HL-60 (cell line): Measurements from ENCODE around the gene FTH1.

Experiments
- DNase-seq, 2 experiments: peaks; one replicate each; pipeline ENCODE4 v3.0.0-alpha.2; 2010 to 2020; ENCODE audit warnings: low read depth in 1 of 2, low spot score in 1 of 2
- H3K27ac ChIP-seq: fragments of 250-450 bp; sonication (Bioruptor Pico); replicated peaks from 2 replicates; pipeline ENCODE4 v1.5.1; 2020; ENCODE audit warnings: mild to moderate bottlenecking, moderate library complexity
- H3K27me3 ChIP-seq: fragments of 250-450 bp; sonication (Bioruptor Pico); 2 replicates; pipeline ENCODE4 v1.5.1; 2021; ENCODE audit warnings: mild to moderate bottlenecking, moderate library complexity; ENCODE audit not compliant: insufficient read depth, poor library complexity, severe bottlenecking
- H3K4me3 ChIP-seq: replicated peaks from 2 replicates; pipeline ENCODE4 v1.5.1; 2011; ENCODE audit warnings: mild to moderate bottlenecking, control low read depth, low read length; ENCODE audit not compliant: insufficient read depth
- GABPA ChIP-seq: IDR thresholded peaks from 2 replicates; pipeline ENCODE4 v1.6.1; 2012; ENCODE audit warnings: low read depth
- POLR2AphosphoS5 ChIP-seq: IDR thresholded peaks from 2 replicates; pipeline ENCODE4 v1.6.1; 2012; ENCODE audit warnings: low read depth
- SPI1 ChIP-seq: IDR thresholded peaks from 2 replicates; pipeline ENCODE4 v1.6.1; 2012; ENCODE audit warnings: low read depth, mild to moderate bottlenecking, borderline replicate concordance
- TF ChIP-seq, protein P1 (sequence below): IDR thresholded peaks from one replicate; pipeline ENCODE4 v1.5.1; 2011; ENCODE audit warnings: low read length, control low read depth, inconsistent platforms; ENCODE audit not compliant: insufficient read depth
- TF ChIP-seq, protein P2 (sequence below): IDR thresholded peaks from 2 replicates; pipeline ENCODE4 v1.6.1; 2012; ENCODE audit warnings: low read depth; ENCODE audit not compliant: insufficient replicate concordance

The FTH1 gene

DNA sequence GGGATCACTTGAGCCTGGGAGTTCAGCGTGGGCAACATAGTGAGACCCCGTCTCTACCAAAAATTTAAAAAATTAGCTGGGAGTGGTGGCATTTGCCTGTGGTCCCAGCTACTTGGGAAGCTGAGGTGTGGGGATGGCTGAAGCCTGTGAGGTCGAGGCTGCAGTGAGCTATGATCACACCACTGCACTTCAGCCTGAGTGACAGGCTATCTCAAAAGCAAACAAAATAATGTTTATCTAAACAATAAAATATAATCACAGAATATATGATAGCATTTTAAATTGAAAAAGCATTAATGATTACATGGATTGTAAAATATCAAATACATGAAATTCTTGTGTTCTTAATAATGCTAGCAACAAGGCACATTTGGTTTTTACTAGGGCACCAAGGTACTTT, 14.6 kb downstream of the FTH1 start:
- Histone ChIP-seq H3K4me3 (no peak overlapping the region), H3K27ac (no peak overlapping the region), H3K27me3 (no peaks in the 10 kb centered on the region)
- no peak for DNase-seq
- no peak for TF ChIP-seq POLR2AphosphoS5
- no peak for TF ChIP-seq GABPA
- TF ChIP-seq, protein P1, sequence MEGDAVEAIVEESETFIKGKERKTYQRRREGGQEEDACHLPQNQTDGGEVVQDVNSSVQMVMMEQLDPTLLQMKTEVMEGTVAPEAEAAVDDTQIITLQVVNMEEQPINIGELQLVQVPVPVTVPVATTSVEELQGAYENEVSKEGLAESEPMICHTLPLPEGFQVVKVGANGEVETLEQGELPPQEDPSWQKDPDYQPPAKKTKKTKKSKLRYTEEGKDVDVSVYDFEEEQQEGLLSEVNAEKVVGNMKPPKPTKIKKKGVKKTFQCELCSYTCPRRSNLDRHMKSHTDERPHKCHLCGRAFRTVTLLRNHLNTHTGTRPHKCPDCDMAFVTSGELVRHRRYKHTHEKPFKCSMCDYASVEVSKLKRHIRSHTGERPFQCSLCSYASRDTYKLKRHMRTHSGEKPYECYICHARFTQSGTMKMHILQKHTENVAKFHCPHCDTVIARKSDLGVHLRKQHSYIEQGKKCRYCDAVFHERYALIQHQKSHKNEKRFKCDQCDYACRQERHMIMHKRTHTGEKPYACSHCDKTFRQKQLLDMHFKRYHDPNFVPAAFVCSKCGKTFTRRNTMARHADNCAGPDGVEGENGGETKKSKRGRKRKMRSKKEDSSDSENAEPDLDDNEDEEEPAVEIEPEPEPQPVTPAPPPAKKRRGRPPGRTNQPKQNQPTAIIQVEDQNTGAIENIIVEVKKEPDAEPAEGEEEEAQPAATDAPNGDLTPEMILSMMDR: no peak
- TF ChIP-seq, protein P2, sequence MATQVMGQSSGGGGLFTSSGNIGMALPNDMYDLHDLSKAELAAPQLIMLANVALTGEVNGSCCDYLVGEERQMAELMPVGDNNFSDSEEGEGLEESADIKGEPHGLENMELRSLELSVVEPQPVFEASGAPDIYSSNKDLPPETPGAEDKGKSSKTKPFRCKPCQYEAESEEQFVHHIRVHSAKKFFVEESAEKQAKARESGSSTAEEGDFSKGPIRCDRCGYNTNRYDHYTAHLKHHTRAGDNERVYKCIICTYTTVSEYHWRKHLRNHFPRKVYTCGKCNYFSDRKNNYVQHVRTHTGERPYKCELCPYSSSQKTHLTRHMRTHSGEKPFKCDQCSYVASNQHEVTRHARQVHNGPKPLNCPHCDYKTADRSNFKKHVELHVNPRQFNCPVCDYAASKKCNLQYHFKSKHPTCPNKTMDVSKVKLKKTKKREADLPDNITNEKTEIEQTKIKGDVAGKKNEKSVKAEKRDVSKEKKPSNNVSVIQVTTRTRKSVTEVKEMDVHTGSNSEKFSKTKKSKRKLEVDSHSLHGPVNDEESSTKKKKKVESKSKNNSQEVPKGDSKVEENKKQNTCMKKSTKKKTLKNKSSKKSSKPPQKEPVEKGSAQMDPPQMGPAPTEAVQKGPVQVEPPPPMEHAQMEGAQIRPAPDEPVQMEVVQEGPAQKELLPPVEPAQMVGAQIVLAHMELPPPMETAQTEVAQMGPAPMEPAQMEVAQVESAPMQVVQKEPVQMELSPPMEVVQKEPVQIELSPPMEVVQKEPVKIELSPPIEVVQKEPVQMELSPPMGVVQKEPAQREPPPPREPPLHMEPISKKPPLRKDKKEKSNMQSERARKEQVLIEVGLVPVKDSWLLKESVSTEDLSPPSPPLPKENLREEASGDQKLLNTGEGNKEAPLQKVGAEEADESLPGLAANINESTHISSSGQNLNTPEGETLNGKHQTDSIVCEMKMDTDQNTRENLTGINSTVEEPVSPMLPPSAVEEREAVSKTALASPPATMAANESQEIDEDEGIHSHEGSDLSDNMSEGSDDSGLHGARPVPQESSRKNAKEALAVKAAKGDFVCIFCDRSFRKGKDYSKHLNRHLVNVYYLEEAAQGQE: no peak
- TF ChIP-seq SPI1: no peak

DNA sequence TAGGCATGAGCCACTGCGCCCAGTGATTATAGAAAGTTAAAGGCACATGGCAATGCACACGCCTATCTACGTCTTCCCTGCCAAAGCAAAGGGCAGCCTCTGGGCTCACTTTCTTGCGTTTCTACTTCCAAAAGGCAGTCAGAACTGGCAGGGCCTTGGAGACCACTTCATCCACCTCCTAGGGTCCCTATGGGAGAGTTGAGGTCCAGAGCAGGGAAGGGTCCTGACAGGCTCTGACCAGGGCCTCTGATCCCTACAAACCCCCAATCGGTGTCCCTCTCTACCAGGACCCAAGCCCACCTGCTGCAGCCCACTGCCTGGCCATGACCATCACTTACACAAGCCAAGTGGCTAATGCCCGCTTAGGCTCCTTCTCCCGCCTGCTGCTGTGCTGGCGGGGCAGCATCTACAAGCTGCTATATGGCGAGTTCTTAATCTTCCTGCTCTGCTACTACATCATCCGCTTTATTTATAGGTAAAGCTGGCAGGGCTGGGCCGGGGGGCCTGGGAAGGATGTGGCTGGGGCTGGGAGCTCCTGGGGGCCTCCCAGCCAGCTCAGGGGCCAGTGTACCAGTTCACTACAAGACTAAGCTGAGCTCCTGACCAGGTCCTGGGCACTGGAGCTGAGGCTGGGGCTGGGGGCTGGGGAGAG, 15.8 kb downstream of the FTH1 start:
- H3K4me3 ChIP-seq: no peak overlapping the region
- no peak overlapping the region for H3K27ac ChIP-seq
- H3K27me3 ChIP-seq: no peaks in the 10 kb centered on the region
- DNase-seq: no peak
- TF ChIP-seq POLR2AphosphoS5: no peak
- TF ChIP-seq SPI1: no peak
- TF ChIP-seq, protein P1: no peak

DNA sequence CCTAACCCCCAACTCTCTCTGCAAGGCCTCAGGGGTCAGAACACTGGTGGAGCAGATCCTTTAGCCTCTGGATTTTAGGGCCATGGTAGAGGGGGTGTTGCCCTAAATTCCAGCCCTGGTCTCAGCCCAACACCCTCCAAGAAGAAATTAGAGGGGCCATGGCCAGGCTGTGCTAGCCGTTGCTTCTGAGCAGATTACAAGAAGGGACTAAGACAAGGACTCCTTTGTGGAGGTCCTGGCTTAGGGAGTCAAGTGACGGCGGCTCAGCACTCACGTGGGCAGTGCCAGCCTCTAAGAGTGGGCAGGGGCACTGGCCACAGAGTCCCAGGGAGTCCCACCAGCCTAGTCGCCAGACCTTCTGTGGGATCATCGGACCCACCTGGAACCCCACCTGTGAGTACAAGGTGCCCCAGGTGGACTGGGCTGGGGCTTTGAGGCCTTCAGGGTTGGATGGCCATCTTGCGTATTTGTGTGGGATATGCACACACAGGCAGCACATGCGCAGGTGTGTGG, 17.3 kb downstream of the FTH1 start, which contains the start of gene BEST1:
TSS of gene BEST1 (plus strand) at position 317 of the 513 bp plus-strand sequence. CDS start 1,456 bp downstream, outside the sequence.
- Histone ChIP-seq H3K27me3 (no peaks in the 10 kb centered on the region), H3K27ac (no peak within 1 kb of the TSS), H3K4me3 (no peak within 1 kb of the TSS)
- TF ChIP-seq, protein P2: no peak
- TF ChIP-seq POLR2AphosphoS5 (no peak), GABPA (no peak), SPI1 (no peak)
- TF ChIP-seq, protein P1: no peak
- DNase-seq: no peak
